ENCODE data around the gene CCDC134.
"Not testable (repeated sequence)": the region's sequence is repeated elsewhere in the genome, so short reads cannot be mapped to it uniquely, and the experiment has no call there.

Gene CCDC134

DNA sequence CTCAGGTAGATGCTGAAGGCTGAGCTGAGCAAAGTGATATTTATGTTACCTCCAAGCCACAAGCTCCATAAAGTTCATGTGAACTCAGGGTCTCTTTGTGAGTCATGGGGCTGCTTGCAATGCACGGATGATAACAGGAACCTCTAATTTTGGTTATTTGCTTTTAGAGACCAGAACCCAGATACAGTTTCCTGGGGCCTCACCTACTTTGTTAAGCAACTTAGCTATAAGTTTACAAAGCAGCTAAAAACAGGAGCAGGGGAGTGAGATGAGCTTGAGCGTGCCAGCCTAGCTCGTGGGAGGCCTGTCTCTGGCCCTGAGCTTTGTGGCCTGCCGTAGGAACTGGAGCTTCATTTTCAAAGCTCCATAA is 61.7 kb downstream of the CCDC134 start:
- H3K4me1 Mint-ChIP-seq (ENCODE audit: low read depth): peaks cover 55% of the 10 kb centered on the region
- peaks cover 25% of the 10 kb centered on the region for H3K36me3 Mint-ChIP-seq (ENCODE audit: low read depth)
- no peaks in the 10 kb centered on the region for H3K9me3 Mint-ChIP-seq
- no peaks in the 10 kb centered on the region for H3K27me3 Mint-ChIP-seq (ENCODE audit: low read depth)
- peak overlapping the region; percentile 87 for H3K27ac Mint-ChIP-seq
- peak overlapping the region; percentile 46 for H3K4me3 Mint-ChIP-seq

DNA sequence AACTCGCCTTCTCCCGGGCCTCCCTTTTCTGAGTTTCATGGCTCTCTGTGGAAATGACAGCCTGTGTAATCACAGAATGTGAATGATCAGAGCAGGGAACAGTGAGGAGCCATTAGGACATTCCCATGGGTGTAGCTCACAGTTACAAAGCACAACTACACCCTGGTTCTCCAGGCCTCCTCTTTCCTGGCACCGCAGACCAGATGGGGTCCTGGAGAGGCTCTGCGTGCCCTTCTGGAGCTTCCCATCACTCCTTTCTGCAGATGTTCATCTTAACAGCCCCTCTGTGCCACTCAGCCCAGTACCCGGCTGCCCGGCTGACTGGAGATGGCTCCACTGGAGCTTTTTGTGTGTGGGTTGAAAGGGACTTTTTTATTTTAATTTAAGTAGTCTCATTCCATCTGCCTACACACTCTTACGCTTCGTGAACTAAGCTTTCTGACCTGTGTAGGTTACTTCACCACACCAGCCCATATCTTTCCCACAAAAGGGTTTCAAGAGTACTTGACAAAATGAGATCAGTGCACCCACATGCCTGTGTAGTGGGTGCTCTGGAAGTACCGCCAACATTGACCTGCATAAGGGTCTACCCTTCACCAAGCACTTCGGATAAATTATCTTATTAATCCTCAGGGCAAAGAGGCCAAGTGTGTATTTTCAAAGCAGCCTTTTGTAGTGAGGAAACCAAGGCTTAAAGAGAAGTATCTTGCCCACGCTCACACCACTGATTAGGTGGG is 62.2 kb downstream of the CCDC134 start:
- peaks cover 51% of the 10 kb centered on the region for H3K4me1 Mint-ChIP-seq (ENCODE audit: low read depth)

DNA sequence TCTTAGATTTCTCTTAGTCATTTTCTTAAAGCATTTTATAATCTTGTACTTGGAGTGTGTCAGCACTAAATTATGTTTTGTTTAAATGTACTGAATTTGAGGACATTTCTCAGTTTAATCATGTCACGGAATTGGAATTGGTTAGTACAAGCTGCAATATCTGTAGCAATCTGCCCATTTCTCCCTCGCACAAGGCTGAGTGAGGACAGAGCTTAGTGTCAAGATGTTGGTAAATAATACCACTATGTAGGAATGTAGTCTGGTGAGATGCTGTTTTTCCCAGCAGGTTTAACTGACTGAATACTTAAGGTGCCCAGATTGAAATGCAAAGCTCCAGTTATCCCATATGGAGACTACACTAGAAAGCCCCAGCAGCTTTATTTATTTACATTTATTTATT is 63.0 kb downstream of the CCDC134 start:
- Mint-ChIP-seq H3K4me3 (no peak overlapping the region), H3K36me3 (ENCODE audit: low read depth) (peaks cover 25% of the 10 kb centered on the region), H3K9me3 (no peaks in the 10 kb centered on the region), H3K4me1 (ENCODE audit: low read depth) (peaks cover 43% of the 10 kb centered on the region), H3K27ac (peak overlapping the region; percentile 87), H3K27me3 (ENCODE audit: low read depth) (no peaks in the 10 kb centered on the region)

More for the DNA sequence above, 62.2 kb downstream of the CCDC134 start:
- peak overlapping the region; percentile 46 for H3K4me3 Mint-ChIP-seq
- H3K36me3 Mint-ChIP-seq (ENCODE audit: low read depth): peaks cover 24% of the 10 kb centered on the region
- H3K27me3 Mint-ChIP-seq (ENCODE audit: low read depth): no peaks in the 10 kb centered on the region
- H3K27ac Mint-ChIP-seq: peak overlapping the region; percentile 87
- no peaks in the 10 kb centered on the region for H3K9me3 Mint-ChIP-seq

DNA sequence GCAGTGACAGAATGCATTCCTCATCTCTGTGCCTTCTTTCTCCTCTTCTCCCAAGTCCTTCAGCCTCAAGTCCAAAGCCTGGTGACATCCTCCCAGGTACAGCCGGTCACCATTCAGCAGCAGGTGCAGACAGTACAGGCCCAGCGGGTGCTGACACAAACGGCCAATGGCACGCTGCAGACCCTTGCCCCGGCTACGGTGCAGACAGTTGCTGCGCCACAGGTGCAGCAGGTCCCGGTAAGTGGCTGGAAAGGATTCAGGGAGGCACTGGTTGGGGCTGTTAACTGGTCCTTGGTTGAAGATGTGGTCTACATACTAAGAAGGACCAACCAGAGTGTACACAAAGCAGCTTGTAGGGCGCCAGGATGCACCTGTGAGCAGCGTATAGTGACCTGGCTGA is 68.1 kb downstream of the CCDC134 start:
- Mint-ChIP-seq H3K4me1 (ENCODE audit: low read depth) (peaks cover 14% of the 10 kb centered on the region), H3K9me3 (no peaks in the 10 kb centered on the region), H3K27ac (no peak overlapping the region), H3K27me3 (ENCODE audit: low read depth) (no peaks in the 10 kb centered on the region), H3K36me3 (ENCODE audit: low read depth) (peaks cover 44% of the 10 kb centered on the region), H3K4me3 (no peak overlapping the region)

DNA sequence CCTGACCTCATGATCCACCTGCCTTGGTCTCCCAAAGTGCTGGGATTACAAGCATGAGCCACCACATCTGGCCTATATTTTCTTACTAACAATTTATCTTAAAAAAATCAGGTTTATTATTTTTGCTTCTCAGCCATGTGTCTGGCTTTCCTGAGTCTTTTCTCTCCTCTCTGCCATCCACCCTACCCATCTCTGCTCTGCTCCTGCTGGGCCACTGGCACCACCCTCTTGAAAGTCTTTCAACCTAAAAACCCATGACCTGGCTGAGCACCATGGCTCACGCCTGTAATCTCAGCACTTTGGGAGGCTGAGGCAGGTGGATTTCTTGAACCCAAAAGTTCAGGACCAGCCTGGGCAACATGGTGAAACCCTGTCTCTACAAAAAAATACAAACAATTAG is 69.6 kb downstream of the CCDC134 start:
- peaks cover 14% of the 10 kb centered on the region for H3K4me1 Mint-ChIP-seq (ENCODE audit: low read depth)
- H3K27me3 Mint-ChIP-seq (ENCODE audit: low read depth); H3K27ac Mint-ChIP-seq; H3K9me3 Mint-ChIP-seq; H3K4me3 Mint-ChIP-seq: not testable (repeated sequence)
- peaks cover 48% of the 10 kb centered on the region for H3K36me3 Mint-ChIP-seq (ENCODE audit: low read depth)

GRCh38 chr22:41870786-41871185 is 70.3 kb downstream of the CCDC134 start:
- H3K4me3 Mint-ChIP-seq: no peak overlapping the region
- no peaks in the 10 kb centered on the region for H3K9me3 Mint-ChIP-seq
- peak overlapping the region; percentile 4 for H3K27ac Mint-ChIP-seq
- peaks cover 11% of the 10 kb centered on the region for H3K4me1 Mint-ChIP-seq (ENCODE audit: low read depth)
- H3K36me3 Mint-ChIP-seq (ENCODE audit: low read depth): peaks cover 54% of the 10 kb centered on the region
- no peaks in the 10 kb centered on the region for H3K27me3 Mint-ChIP-seq (ENCODE audit: low read depth)

- Mint-ChIP-seq H3K4me3 (no peak overlapping the region), H3K36me3 (ENCODE audit: low read depth) (peaks cover 57% of the 10 kb centered on the region), H3K27me3 (ENCODE audit: low read depth) (no peaks in the 10 kb centered on the region), H3K9me3 (no peaks in the 10 kb centered on the region), H3K4me1 (ENCODE audit: low read depth) (peaks cover 13% of the 10 kb centered on the region), H3K27ac (peak overlapping the region; percentile 84)
These were observed 72.9 kb downstream of the CCDC134 start for GRCh38 chr22:41873391-41873790.

DNA sequence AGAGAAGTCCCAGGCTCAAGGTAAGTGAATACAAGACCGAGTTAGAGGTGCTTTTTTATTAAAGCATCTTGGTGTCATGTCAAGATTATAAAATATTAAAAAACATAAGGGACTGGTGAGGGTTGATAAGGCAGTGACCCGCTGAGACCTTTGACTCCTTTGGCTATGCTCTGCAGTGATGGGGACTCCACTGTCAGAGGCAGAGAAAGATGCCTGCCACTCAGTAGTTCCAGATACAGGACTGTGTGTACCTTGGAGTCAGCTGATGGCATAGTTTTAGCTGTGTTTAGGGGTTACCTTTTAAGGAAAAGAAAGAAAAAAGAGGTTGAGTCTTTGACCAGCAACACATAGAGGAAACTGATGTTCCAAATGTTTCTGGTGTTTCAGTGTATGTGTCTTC is 73.6 kb downstream of the CCDC134 start:
- no peaks in the 10 kb centered on the region for H3K27me3 Mint-ChIP-seq (ENCODE audit: low read depth)
- peak overlapping the region; percentile 38 for H3K27ac Mint-ChIP-seq
- no peak overlapping the region for H3K4me3 Mint-ChIP-seq
- H3K36me3 Mint-ChIP-seq (ENCODE audit: low read depth): peaks cover 55% of the 10 kb centered on the region
- H3K9me3 Mint-ChIP-seq: no peaks in the 10 kb centered on the region
- H3K4me1 Mint-ChIP-seq (ENCODE audit: low read depth): peaks cover 13% of the 10 kb centered on the region

DNA sequence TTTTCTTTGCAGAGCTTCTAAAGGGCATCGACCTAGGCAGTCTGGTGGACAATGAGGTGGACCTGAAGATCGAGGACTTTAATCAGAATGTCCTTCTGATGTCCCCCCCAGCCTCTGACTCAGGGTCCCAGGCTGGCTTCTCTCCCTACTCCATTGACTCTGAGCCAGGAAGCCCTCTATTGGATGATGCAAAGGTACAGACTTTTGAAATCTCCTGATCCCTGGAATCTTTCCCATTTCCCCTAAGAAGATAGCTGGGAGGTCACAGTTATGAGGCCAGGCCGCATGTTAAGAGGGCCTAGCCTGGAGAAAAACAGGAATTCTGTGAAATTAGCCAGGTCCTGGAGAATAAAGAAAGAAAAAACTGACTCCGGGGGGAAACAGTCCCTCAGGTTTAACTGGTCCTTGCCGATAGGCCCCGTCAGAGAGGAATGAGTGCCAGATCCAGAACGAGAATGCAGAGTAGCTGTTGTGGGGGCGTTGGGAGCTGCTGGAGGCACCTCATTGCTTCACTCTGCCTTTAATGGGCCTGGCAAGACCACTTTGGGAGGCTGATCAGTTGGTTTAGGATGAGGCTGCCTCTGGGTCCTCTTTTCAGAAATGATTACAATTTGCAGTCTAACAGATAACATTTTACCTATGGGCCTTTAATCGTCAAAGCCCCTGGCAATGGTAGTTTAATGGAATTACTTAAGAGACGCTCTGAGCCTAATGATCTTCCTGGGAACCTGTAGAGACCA is 75.2 kb downstream of the CCDC134 start:
- Mint-ChIP-seq H3K27me3 (ENCODE audit: low read depth) (no peaks in the 10 kb centered on the region), H3K9me3 (no peaks in the 10 kb centered on the region), H3K4me1 (ENCODE audit: low read depth) (peaks cover 13% of the 10 kb centered on the region), H3K4me3 (no peak overlapping the region), H3K36me3 (ENCODE audit: low read depth) (peaks cover 55% of the 10 kb centered on the region), H3K27ac (peak overlapping the region; percentile 28)
